HT1080 (cell line): ENCODE results near the gene LRRC2. TPM values are rescaled to one million over a fixed set of nuclear protein-coding genes. Genes with fewer than 3 reads are reported as not detected.
A peak's percentile ranks its signal among the peaks of the same experiment; 100 is the strongest.
"Not testable (repeated sequence)": the region's sequence is repeated elsewhere in the genome, so short reads cannot be mapped to it uniquely, and the experiment has no call there.

Experiments used
- DNase-seq: peaks from one replicate; pipeline ENCODE4 v3.0.0-alpha.2; 2015; ENCODE audit warnings: low read depth
- polyA plus RNA-seq, 2 experiments: library from polyadenylated mRNA; depleted of rRNA; stranded (reverse); fragments of >200 nt; gene quantifications; 2 replicates each; pipeline ENCODE4 v1.2.3, GENCODE V29; 2015
- total RNA-seq: library from RNA; depleted of rRNA; stranded (reverse); fragments of >200 nt; shearing (Covaris generic); gene quantifications from 2 replicates; pipeline ENCODE4 v1.2.3, GENCODE V29; 2014; rRNA removed

LRRC2 gene, protein sequence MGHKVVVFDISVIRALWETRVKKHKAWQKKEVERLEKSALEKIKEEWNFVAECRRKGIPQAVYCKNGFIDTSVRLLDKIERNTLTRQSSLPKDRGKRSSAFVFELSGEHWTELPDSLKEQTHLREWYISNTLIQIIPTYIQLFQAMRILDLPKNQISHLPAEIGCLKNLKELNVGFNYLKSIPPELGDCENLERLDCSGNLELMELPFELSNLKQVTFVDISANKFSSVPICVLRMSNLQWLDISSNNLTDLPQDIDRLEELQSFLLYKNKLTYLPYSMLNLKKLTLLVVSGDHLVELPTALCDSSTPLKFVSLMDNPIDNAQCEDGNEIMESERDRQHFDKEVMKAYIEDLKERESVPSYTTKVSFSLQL
- 0.19 and 0.20 TPM in 2 replicates for total RNA-seq
- 0.02 TPM in 1 of 2 replicates, not detected in the other for polyA plus RNA-seq (2015; cell fraction: cytosol; rRNA removed)
- not detected in 2 replicates for polyA plus RNA-seq (2015; cell fraction: nucleus; rRNA removed)

DNA sequence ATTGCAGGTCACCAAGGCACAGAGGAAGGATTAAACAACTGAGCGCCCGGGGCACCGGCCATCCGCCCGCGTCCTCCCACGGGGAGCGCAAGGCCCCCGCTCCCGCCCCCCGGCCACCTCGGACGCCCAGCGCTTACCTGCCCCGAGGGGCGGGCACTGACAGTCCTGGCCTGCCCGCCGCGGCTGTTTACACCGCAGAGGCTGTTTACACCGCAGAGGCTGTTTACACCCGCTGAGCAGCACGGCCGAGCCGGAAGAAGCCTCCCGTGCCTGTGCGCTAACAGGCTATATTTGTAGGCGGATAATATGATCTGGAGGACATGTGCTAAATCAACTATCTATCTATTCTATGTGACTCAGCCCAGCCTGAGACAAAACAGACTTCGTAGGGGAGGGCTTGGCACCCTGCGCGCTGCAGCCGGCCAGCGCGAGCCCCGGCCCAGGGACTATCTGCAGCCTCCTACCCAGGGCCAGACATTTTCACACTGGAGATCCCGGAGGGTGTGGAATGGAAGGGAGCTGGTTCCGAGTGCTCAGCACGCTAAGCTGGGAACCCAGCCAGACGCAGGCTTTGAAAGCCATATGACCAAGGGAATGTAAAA, at the start of gene LRRC2:
Gene LRRC2 (minus strand): TSS at position 263 of the 602 bp plus-strand sequence. CDS start 14,711 bp downstream, outside the sequence.
- no peak for DNase-seq

DNA sequence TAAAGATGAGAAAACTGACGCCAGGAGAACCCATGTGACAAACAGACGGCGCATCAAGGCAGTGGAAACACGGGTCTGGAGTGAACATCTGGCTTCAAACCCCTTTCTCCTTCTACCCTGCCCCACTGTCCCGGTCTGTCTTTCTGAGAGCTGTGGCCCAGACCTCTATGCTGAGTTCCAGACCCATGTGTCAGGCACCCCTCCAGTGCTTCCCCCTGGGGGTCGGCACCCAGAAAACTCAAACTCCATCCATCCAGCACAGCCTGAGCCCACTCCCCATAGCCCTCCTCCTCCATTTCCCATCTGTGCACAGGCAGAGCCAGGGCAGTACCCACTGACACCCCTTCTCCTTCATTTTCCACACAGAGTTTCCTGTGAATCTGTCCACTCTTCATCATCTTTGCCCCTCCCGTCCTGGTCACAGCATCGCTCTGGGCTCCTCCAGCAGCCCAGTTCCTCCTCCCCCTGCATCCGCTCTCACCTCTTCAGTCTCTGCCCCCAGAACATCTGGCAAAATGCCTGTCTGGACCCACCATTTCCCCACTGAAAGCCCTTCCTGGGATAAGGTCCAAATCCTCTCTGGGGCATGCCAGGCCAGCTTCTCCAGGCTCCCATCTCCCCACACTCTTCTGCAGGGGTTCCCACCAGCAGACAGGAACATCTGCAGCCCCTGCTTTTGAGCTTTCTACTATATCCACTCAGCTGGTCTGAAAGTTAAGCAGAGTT, 49.1 kb upstream of the LRRC2 start:
- DNase-seq: no peak

GRCh38 chr3:46614431-46614830, 48.3 kb upstream of the LRRC2 start:
- no peak for DNase-seq

GRCh38 chr3:46613313-46614005, 47.4 kb upstream of the LRRC2 start:
- DNase-seq: no peak

DNA sequence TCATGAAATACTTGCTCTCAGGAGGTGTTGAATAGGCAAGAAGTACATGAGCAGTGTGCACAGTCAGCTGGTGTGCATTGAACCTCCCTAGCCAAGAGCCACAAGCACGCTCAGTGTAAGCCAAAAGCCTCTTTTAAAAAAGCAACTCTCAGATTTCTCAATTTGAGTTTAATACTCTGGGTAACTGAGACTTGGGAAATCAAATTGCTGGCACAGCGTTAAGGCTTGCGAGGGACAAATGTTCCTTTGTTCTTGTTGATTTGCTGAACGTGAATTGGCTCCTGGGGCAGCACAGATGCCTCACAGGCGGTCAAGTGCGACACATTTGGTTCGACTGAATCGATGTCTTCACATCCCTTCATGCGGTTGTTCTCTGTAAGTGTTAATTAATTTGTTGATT, 46.2 kb upstream of the LRRC2 start, which contains the start of gene FAM240A:
Gene FAM240A (plus strand): TSS at position 202 of the 400 bp plus-strand sequence. CDS start 159 bp downstream, at position 361.
- DNase-seq: no peak

DNA sequence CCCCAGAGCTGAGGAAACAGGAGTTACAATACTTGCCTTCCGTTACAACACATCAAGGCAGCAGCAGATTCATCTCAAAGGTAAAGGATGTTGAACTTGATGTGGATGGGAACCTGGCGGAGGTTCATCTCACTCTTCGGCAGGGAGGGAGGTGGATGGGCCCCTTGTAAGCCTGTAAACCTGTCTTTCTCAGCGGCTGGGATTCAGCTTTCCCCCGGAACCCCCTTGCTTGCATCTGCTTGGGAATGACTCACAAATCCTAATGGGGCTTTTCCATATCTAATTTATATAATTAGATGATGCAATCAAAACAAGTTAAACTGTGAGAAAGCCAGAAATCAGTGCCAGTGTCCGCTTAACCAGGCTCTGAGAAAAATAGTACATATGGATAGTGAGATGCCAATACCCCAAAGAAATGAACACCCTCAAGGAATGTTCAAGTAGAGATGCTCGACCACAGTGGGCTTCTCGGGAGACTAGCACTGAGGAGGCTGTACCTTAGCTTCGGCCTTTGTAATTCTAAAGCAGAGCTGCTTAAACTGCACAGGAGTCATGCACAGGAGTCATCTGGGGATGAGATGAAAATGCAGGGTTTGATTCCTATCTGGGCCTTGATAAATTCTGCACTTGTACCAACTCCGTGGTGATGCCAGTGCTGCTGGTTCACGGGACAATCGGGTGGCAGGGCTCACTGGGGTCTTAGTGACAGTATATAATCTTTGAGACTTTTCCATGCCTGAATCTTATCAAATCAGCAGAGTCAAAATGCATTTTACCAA, 44.0 kb upstream of the LRRC2 start:
- no peak for DNase-seq

- DNase-seq: no peak
Observed at GRCh38 chr3:46609212-46609721, 43.2 kb upstream of the LRRC2 start.

DNA sequence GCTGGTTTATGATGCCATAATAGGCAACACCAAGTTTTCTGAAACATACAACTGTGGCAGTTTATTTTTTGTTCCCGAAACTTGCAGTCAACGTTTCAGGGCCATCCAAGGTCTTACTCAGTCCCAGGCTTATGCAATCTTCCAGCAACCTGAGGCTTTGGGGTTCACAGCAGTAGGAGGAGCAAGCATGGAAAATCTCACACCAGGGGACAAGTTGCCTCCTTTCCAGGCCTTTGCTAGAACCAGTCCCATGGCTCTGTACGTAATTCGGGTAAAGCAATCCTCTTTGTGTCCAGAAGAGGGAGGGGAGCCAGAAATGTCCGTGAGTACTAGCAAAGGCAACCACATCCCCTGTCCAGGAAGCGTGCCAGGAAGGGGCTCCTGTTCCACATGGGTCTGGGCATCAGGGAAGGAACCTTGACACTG, 41.5 kb upstream of the LRRC2 start:
- peak; percentile 35 for DNase-seq

GRCh38 chr3:46604127-46604526, 38.0 kb upstream of the LRRC2 start:
- no peak for DNase-seq

DNA sequence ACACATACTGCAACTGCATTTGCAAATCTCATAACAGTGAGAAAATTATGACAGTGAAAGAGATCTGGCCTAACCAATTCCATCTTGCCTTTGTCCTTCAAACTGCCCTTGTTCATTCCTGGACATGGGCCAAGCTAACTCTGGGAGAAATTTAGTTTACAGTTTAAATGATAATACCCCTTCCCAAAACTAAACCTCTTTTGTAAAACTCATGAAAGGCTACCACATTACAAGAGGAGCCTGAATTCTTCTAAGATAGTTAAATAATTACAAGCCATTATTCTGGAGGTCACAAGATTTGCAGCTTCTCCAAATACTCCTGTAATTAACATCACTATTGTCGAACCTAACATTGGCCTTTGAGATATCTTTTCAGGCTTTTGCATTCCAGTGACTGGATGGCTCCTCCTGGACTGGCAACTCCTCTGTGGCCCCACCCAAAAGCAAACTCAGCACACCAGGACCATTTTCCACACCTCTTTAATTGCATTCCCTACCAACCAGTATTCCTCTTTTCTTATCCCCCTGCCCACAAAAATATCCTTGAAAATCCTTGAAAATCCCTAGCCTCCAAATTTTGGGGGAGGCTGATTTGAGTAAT, 37.4 kb upstream of the LRRC2 start:
- no peak for DNase-seq

GRCh38 chr3:46599590-46599989, 33.5 kb upstream of the LRRC2 start:
- DNase-seq: no peak

DNA sequence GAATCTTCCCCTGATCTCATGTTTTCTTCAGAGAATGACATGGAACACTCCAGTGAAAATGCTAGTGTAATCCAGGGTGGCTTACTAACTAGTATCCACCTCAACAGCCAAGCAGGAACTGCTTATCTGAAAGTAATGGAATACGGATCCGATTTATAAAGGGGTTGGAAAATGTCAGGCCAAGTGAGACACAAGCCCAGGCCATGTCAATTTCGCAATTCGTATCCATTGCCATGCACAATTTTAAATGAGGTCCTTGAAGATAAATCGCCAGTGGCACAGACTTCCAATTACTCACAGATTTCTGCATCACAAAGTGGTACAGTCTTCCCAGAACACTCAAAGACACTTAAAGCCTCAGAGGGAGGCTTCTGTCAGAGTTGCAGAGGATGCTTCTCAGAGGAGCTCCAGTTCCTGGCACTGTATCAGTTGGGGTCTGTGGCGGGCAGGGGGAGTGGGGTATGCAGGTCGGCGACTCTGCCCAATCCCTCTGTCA, 29.8 kb upstream of the LRRC2 start:
- DNase-seq: no peak

DNA sequence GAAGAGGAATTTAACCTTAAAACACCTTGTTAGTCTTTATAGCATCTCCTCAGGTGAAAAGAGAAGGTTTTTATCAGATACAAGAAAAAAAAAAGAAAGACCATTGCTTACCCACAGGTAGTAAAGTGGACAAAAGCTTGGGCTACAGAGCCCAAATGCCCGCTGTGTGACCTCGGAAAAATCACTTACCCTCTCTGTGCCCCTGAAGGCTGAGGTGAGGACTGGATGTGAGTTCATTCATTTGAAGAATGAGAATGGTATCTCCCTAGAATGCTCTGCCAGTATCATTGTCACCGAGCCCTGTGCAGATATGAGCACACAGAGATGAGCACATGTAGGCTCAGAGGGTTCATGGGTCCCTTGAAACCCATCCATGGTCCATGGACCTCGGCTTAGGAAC, 28.6 kb upstream of the LRRC2 start:
- no peak for DNase-seq

GRCh38 chr3:46593979-46594378, 27.9 kb upstream of the LRRC2 start:
- DNase-seq: no peak

- no peak for DNase-seq
Observed at GRCh38 chr3:46593274-46593862, 27.3 kb upstream of the LRRC2 start.

GRCh38 chr3:46587268-46587667, 21.2 kb upstream of the LRRC2 start:
- DNase-seq: not testable (repeated sequence)

- DNase-seq: no peak
Observed at GRCh38 chr3:46586738-46587246, 20.7 kb upstream of the LRRC2 start.

DNA sequence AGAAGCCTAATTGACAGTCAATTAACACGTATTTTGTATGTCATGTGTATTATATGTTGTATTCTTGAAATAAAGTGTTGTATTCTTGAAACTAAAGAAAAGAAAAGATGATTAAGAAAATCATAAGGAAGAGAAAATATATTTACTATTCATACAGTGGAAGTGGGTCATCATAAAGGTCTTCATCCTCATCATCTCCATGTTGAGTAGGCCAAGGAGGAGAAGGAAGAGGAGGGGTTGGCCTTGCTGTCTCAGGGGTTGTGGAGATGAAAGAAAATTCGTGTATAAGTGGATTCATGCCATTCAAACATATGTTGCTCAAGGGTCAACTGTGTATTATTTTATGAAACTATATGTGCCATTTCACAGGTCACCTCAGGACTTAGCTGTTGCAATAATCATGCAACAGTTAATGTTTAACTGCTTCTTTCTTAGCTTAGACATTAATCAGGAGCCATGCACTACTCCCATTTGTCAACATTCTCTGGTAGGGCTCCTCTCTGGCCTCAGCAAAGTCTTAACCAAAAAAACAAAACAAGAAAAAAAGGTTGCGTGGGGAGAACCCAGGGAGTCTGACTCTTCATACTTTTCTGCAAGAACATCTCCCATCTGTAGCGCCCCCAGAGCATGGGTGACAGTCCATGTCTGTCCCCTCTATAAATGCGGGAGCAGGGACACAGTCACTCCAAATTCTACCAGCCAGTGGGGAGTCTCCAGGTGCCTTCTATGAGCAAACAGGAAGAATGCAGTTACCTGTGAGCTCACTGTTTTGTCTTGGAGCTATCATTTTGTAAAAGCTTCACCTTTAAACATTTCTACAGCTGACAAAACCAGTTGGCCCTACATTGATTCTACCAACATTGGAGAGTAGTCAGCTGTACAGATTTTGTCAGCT, 19.9 kb upstream of the LRRC2 start:
- no peak for DNase-seq
